GM12892 (cell line): Measurements from ENCODE around the gene FNDC3A.

Source experiments
- POLR2A ChIP-seq: IDR thresholded peaks from 2 replicates; pipeline ENCODE4 v1.6.1; 2011; ENCODE audit warnings: low read depth, low read length, control low read depth
- TAF1 ChIP-seq: IDR thresholded peaks from 2 replicates; pipeline ENCODE4 v1.6.1; 2011; ENCODE audit warnings: low read depth, mild to moderate bottlenecking, control low read depth, low read length, borderline replicate concordance

DNA sequence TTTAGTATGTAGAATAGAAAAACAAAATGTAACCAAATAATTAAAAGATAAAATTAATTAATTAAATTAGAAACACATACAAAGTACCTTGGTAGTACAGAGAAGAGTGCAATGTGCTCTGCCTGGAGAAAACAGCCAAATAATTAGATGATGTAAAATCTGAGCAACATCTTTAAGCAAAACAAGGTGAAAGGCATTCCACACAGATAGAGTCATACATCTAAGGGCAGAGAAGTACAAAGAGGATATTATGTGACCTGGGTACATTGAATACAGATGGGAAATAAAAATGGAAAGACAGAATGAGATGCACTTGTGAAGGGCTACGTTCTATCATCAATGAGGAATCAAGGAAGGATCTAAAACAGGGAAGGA is 25.2 kb upstream of the FNDC3A start:
- TF ChIP-seq TAF1, result no peak
- TF ChIP-seq POLR2A, result no peak
